IMR-90 (cell line): ENCODE measurements around the gene GPR135.

Source experiments
- BHLHE40 ChIP-seq: fragments of 150-350 bp; IDR thresholded peaks from 2 replicates; pipeline ENCODE4 v1.6.1; 2016; ENCODE audit warnings: mild to moderate bottlenecking, low read depth, low read length
- CHD1 ChIP-seq: IDR thresholded peaks from 2 replicates; pipeline ENCODE4 v1.6.1; 2012; ENCODE audit warnings: low read depth, low read length, improper control_type of control experiment
- FOS ChIP-seq: fragments of 150-350 bp; IDR thresholded peaks from 2 replicates; pipeline ENCODE4 v1.6.1; 2016; ENCODE audit warnings: low read depth, low read length
- MAFK ChIP-seq: IDR thresholded peaks from 2 replicates; pipeline ENCODE4 v1.6.1; 2012; ENCODE audit warnings: low read depth, low read length, improper control_type of control experiment
- MAZ ChIP-seq: IDR thresholded peaks from 2 replicates; pipeline ENCODE4 v1.6.1; 2012; ENCODE audit warnings: low read depth, mild to moderate bottlenecking, low read length, improper control_type of control experiment, moderate library complexity, borderline replicate concordance
- MXI1 ChIP-seq: IDR thresholded peaks from 2 replicates; pipeline ENCODE4 v1.6.1; 2012; ENCODE audit warnings: low read depth, mild to moderate bottlenecking, low read length, moderate library complexity, borderline replicate concordance
- POLR2A ChIP-seq: IDR thresholded peaks from 2 replicates; pipeline ENCODE4 v1.6.1; 2012; ENCODE audit warnings: mild to moderate bottlenecking, low read depth, low read length
- RAD21 ChIP-seq: IDR thresholded peaks from 2 replicates; pipeline ENCODE4 v1.6.1; 2012; ENCODE audit warnings: low read length, improper control_type of control experiment
- RFX5 ChIP-seq: IDR thresholded peaks from 2 replicates; pipeline ENCODE4 v1.8.0; 2012; ENCODE audit warnings: low read depth, mild to moderate bottlenecking, low read length, moderate library complexity
- TF ChIP-seq, protein P1 (sequence below): conservative IDR thresholded peaks from 2 replicates; pipeline ENCODE4 v1.5.1; 2012; ENCODE audit warnings: mild to moderate bottlenecking, low read depth, low read length, improper control_type of control experiment

DNA sequence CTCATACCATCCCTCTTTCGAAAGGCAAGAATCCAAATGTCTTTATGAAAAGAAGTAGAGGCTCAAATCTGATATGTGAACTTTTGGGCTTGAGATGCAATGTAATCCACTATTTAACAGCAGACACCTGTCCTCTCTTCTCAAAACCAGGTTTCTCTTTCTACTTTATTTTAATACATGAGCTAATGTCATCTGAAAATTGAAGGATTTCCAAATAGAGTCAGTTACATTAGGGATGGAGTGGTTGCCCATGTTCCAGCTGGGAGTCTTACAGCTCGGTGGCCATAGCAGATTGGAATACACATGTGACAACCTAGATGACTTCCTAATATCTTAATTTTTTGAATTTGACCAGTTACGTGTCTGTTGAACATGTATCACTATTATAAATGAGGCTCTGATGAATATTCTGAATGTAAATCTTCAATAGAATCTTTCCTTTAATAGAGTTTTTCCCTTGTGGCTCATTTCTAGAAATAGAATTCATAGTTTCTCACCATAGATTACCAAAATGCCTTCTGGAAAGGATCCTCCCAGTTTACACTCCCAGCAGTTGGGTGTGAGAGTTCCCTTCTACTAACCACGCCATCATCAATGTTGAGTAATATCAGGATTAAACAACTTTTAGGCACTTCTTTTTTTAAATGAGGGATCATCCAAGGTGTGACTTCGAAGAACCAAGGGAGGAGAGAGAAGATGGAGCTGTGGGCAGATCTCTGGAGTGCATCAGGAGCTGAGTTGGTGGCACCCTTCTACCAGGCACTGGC is 49.2 kb downstream of the GPR135 start:
- TF ChIP-seq MAZ: no peak
- TF ChIP-seq POLR2A: no peak
- no peak for TF ChIP-seq BHLHE40
- TF ChIP-seq, protein P1, sequence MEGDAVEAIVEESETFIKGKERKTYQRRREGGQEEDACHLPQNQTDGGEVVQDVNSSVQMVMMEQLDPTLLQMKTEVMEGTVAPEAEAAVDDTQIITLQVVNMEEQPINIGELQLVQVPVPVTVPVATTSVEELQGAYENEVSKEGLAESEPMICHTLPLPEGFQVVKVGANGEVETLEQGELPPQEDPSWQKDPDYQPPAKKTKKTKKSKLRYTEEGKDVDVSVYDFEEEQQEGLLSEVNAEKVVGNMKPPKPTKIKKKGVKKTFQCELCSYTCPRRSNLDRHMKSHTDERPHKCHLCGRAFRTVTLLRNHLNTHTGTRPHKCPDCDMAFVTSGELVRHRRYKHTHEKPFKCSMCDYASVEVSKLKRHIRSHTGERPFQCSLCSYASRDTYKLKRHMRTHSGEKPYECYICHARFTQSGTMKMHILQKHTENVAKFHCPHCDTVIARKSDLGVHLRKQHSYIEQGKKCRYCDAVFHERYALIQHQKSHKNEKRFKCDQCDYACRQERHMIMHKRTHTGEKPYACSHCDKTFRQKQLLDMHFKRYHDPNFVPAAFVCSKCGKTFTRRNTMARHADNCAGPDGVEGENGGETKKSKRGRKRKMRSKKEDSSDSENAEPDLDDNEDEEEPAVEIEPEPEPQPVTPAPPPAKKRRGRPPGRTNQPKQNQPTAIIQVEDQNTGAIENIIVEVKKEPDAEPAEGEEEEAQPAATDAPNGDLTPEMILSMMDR: no peak
- no peak for TF ChIP-seq FOS
- no peak for TF ChIP-seq MAFK
- no peak for TF ChIP-seq RAD21
- TF ChIP-seq MXI1: no peak
- no peak for TF ChIP-seq RFX5
- no peak for TF ChIP-seq CHD1
